Measurements from ENCODE around the gene TRPC4. TPM values are rescaled to one million over a fixed set of nuclear protein-coding genes. Genes with fewer than 3 reads are reported as not detected.

Gene TRPC4
- total RNA-seq, 1 donor from 2014 or later, result not detected

DNA sequence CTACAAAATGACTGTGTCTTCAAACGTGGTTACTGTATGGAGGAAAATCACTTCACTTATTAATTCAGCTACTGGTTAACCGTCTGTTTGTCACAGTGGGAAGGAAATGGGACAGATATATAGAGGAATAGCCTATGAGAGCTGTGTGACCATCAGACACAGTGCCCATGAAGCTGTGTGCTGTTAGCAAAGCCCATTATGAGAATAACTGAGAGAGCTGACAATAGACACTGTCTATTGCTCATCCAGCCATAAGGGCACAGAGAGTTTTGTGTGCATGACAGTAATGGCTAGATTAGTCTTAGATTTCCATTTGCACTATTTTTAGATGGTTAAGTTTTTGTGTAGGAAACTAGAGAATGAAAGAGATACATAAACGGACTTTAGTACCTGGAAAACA is 206.9 kb downstream of the TRPC4 start:
- intact Hi-C loops (cut with micrococcal nuclease), result no loop called here

DNA sequence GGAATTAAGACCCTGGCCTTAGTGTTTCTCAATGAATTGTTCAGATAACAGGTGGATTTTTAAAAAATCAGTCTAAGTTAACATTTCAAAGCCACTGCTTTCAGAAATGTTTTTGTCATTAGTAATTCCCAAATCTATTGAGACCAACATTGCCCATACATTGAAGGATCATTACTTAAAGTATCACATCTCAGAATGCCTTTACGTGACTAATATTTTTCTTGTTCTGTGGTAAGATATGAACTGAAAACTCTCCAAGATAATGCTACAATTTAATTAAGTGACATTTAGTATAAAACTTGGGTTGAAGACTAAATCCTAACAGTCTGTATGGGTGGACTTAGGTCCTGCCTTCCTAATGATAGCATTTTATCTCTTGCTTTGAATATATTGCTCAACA is 211.6 kb downstream of the TRPC4 start:
- intact Hi-C loops (cut with micrococcal nuclease), result no loop called here

DNA sequence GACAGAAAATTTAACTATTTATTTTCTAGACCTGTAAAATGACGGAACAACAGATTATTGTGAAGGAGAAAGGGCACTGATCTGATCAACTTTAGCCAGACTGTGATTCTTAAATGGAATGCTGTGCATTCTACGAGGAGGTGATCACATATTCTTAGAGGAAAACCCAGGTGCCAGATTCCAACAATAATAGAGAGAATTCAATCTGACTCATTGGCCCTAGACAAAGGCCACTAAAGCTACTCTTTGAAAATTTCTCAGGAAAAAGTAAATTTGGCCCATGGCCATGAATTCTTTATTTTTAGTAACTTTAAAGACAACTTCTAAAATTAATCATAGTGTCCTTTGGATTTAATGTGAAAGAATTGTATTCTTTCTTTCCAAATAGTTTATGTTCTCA is 212.4 kb downstream of the TRPC4 start:
- intact Hi-C loops (cut with micrococcal nuclease), result no loop called here

DNA sequence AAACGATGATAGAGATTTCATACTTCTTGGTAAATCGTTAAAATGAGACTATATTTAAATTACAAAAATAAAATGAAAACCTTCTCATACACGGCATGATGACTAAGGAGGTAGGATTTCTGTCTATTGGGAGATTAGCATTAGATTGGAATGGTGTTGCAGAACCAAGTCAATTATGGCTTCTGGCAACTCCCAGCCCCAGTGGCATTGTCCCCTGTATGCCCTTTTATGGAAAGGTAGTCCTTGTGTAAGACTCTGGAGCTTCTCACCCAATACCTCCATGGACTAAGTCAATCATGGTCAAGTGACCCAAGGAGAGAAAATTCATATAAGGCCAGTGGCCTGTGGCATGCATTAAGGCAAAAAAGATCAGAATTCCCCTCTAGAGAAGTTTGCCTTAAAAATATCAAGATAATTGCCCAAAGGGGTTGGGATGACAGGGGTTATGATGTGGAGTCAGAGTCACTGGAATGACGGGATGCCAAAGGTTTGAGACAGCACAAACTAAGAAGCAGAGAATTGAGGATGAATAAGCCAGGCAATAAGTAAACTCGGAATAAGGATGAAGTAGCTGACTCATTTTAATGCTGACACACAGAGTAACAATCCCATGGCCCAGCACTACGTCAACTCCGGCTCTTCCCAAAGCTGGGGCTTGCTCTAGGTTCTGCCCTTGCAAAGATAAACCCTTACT is 213.2 kb downstream of the TRPC4 start:
- intact Hi-C loops (cut with micrococcal nuclease), result no loop called here

GRCh38 chr13:37652596-37652995 is 217.0 kb downstream of the TRPC4 start:
- intact Hi-C loops (cut with micrococcal nuclease), result no loop called here

- intact Hi-C loops (cut with micrococcal nuclease), result no loop called here
Measured at GRCh38 chr13:37651891-37652290, 217.7 kb downstream of the TRPC4 start.

- intact Hi-C loops (cut with micrococcal nuclease), result no loop called here
Measured at GRCh38 chr13:37648609-37649008, 221.0 kb downstream of the TRPC4 start.

- intact Hi-C loops (cut with micrococcal nuclease), result no loop called here
Measured at GRCh38 chr13:37647031-37647650, 222.4 kb downstream of the TRPC4 start.

- intact Hi-C loops (cut with micrococcal nuclease), result no loop called here
Measured at GRCh38 chr13:37646531-37646930, 223.0 kb downstream of the TRPC4 start.

- intact Hi-C loops (cut with micrococcal nuclease), result no loop called here
Measured at GRCh38 chr13:37645181-37645740, 224.3 kb downstream of the TRPC4 start.

DNA sequence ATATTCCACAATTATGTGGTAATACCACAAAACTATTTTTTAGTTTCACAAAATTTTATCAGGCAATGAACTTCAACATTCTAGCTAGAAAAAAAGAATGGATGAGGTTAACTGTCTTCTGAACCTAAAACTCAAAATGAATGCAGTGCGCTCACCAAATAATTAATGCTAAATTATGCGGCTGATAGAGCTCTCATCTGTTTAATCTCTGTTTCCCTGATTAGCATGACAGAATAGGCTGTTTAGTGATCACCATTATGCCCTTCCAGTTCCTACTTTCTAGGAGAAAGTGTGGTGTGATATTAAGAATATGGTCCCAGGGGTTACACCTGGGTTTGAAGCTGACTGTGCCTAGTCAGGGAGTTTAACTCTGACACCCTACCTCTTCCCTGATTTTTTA is 228.2 kb downstream of the TRPC4 start:
- intact Hi-C loops (cut with micrococcal nuclease), result no loop called here

DNA sequence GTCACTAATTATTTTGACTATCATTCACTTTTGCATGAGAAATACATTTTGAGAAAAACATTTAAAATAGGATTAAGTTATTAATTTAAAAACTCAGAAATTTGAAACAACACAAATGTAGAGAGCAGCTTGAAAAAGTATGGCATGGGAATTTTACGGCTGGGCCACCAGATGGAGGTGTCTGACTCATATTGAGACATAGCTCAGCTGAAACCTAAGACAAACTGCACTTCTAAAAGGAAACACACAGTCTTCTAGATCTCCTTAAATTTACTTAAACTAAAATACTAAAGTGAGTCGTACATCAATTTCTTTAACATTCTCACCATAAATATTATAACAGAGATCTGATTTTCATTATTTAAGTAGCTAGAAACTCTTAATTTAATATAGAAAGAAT is 229.1 kb downstream of the TRPC4 start:
- intact Hi-C loops (cut with micrococcal nuclease), result no loop called here

DNA sequence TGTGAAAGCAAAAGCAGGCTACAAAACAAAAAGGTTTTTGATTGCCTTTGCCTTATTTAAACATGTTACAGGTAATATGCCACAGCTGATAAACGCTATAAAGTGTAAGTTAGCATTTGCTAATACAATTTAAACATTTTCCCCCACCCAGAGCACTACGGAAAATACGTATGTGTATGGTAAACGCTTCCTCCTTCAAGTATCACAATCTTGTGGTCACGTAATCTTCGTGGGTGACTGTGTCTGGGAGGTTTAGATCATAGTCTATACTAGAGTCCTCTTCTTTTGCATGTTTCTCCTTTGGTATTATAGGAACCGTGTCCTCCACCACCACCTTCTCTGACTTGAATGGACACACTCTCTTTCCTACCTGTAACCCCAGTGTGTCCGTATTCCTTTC is 232.9 kb downstream of the TRPC4 start:
- intact Hi-C loops (cut with micrococcal nuclease), result no loop called here

- intact Hi-C loops (cut with micrococcal nuclease), result no loop called here
Measured at GRCh38 chr13:37632294-37632693, 237.3 kb downstream of the TRPC4 start.

DNA sequence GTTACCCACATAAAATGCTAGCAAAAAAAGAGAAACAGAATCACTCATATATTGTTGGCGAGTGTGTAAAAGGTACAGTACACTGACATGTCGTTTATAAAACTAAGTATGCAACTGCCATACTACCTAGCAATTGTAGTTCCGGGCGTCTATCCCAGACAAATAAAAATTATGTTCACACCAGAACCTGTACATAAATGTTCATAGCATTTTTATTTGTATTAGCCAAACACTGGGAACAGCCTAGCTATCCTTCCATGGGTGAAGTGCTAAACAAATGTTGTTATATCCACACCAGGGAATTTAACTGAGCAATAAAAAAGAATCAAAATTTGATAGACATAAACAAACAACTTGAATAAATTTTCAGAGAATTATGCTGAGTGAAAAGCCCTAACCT is 242.1 kb downstream of the TRPC4 start:
- intact Hi-C loops (cut with micrococcal nuclease), result no loop called here

DNA sequence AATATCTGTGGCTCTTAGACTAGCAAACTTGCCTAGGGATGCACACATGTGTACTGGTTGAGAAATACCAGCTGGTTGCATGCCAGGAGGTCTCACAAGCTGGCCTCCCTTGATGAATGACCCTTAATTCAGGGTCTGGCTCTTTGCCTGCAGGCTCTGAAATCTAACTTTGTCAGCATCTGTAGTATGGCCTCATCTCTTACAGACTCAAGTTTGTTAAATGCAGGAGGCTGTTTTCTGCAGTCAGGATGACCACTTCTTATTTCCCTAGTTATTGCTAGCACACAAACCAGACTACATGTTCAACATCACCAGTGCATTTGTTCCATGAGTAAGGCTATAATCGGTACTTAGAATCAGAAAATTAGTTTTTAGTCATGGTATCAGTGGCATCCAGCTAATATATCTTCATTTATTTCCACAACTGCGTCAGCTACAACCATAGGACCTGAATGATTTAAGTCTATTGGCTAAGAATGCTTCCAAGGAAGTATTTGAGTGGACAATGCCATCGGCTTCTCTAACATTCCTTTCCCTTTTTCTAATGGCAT is 247.7 kb downstream of the TRPC4 start:
- intact Hi-C loops (cut with micrococcal nuclease), result no loop called here

DNA sequence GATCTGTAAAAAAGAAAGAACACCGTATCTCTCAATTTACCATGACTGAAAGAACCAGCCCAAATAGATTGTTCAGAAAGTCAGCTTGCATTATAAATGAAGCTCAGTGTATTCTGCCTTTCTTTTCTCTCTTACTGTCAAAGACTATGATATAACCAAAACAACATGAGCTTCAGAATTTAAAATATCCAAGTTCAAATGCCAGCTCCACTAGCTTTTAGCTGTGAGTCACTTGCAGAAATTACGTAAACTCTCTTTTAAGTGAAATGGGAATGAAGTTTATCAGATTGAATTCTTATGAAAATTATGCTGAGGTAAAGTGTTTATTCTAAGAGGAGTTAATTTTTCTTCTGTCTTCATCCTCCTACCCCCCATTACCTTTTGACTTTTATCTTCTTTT is 251.0 kb downstream of the TRPC4 start:
- intact Hi-C loops (cut with micrococcal nuclease), result no loop called here

GRCh38 chr13:37617173-37617572 is 252.4 kb downstream of the TRPC4 start:
- intact Hi-C loops (cut with micrococcal nuclease), result no loop called here

- intact Hi-C loops (cut with micrococcal nuclease), result no loop called here
Measured at GRCh38 chr13:37616131-37616530, 253.4 kb downstream of the TRPC4 start.

DNA sequence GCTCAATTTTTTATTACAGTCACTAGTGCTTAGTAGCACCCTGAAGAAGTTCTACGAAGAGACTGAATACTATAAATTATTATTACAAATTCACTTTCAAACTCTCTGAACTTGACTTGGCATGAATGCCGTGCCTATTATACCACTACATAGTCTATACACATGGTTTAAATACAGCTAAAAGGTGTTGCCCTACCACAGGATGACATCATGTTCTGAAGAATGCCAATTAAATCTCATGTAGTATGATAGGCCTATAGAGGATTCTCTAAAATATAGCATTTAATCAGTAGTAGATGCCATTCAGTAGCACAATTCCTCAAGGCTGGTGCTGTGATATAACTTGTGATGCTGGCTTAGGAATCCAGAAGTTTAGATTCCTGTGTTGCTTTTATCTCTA is 254.3 kb downstream of the TRPC4 start:
- intact Hi-C loops (cut with micrococcal nuclease), result no loop called here

DNA sequence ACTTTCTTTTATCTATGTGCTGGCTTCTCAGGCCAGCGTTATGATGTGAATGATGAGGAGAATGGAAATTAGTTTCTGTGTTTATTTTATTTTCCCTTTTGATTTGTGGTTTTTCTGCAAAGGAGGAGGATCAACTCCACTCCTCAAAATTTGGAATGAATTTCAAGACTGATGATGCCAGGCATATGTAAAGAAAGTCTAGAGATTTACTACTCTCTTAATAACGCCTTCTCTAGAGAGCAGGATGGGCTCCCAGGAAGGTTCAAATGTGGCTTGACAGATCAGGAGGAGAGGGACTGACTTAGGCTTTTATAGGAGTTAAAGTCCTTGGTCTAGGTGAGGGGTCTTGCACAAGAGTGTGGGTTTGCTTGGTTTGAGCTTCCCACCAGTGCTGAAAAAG is 255.9 kb downstream of the TRPC4 start:
- intact Hi-C loops (cut with micrococcal nuclease), result no loop called here

DNA sequence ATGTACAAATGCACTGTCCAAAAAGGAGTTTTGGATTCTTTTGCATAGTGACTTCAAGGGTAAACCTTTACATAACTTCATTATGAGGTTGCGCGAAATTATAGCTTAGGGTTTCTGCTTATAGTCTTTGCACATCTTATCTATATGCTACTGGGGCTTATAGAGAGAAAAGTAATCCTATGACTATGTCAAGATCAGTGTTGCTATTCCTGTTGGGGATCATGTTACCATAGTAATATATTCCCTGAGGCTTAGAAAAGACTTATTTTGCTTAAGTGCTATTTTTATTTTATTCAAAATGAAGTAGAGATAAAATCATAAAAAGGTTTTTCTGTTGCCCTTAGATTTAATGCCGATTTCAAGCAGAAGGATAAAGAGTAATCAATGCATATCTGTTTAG is 256.3 kb downstream of the TRPC4 start:
- intact Hi-C loops (cut with micrococcal nuclease), result no loop called here

All from T-helper 1 cell treated with Interleukin-12 subunit alpha and Interleukin-12 subunit beta and Interleukin-4 antibody, amounts not matched to agents 30 ng/mL and 1 ng/mL, for 36 hours (primary cell).